Measurements from ENCODE around the gene ACTL7A.
A peak's percentile ranks its signal among the peaks of the same experiment; 100 is the strongest.

ACTL7A gene

GRCh38 chr9:108831496-108832178, 30.4 kb upstream of the ACTL7A start:
- Histone ChIP-seq H2AFZ (ENCODE audit: low read depth, low read length) (no peak overlapping the region), H4K20me1 (ENCODE audit: insufficient read depth, low read length) (no peaks in the 10 kb centered on the region), H3K4me3 (ENCODE audit: low read depth in 1 of 2, low read length in 2 of 2) (no peak overlapping the region), H3K4me2 (ENCODE audit: insufficient read depth, low read length) (no peak overlapping the region), H3K4me1 (ENCODE audit: insufficient read depth, low read length) (no peaks in the 10 kb centered on the region), H3K79me2 (ENCODE audit: insufficient read depth, low read length) (no peaks in the 10 kb centered on the region), H3K27ac (ENCODE audit: low read length) (no peak overlapping the region), H3K9me3 (ENCODE audit: insufficient read depth, low read length, severe bottlenecking) (no peaks in the 10 kb centered on the region), H3K27me3 (ENCODE audit: insufficient read depth, low read length, poor library complexity) (no peaks in the 10 kb centered on the region), H3K9ac (ENCODE audit: low read depth, low read length) (no peak overlapping the region), H3K36me3 (ENCODE audit: insufficient read depth, low read length) (no peaks in the 10 kb centered on the region)
- no peak for DNase-seq
- no peak for TF ChIP-seq CTCF (IDR thresholded peaks at IDR 0.05; ENCODE audit: borderline replicate concordance, extremely low read depth, low read length, poor library complexity, severe bottlenecking)
- no peak for TF ChIP-seq EZH2 (IDR thresholded peaks at IDR 0.05; ENCODE audit: borderline replicate concordance, low read depth, low read length, severe bottlenecking)
- no peak for ATAC-seq (ENCODE audit: insufficient read depth, low read depth)

GRCh38 chr9:108832179-108832500, 29.9 kb upstream of the ACTL7A start:
- TF ChIP-seq CTCF (IDR thresholded peaks at IDR 0.05; ENCODE audit: borderline replicate concordance, extremely low read depth, low read length, poor library complexity, severe bottlenecking), result no peak
- no peak for TF ChIP-seq EZH2 (IDR thresholded peaks at IDR 0.05; ENCODE audit: borderline replicate concordance, low read depth, low read length, severe bottlenecking)
- Histone ChIP-seq H3K36me3 (ENCODE audit: insufficient read depth, low read length) (no peaks in the 10 kb centered on the region), H3K9ac (ENCODE audit: low read depth, low read length) (no peak overlapping the region), H3K4me2 (ENCODE audit: insufficient read depth, low read length) (no peak overlapping the region), H3K9me3 (ENCODE audit: insufficient read depth, low read length, severe bottlenecking) (no peaks in the 10 kb centered on the region), H3K27me3 (ENCODE audit: insufficient read depth, low read length, poor library complexity) (no peaks in the 10 kb centered on the region), H3K79me2 (ENCODE audit: insufficient read depth, low read length) (no peaks in the 10 kb centered on the region), H4K20me1 (ENCODE audit: insufficient read depth, low read length) (no peaks in the 10 kb centered on the region), H3K4me3 (ENCODE audit: low read depth in 1 of 2, low read length in 2 of 2) (no peak overlapping the region), H2AFZ (ENCODE audit: low read depth, low read length) (no peak overlapping the region), H3K27ac (ENCODE audit: low read length) (no peak overlapping the region), H3K4me1 (ENCODE audit: insufficient read depth, low read length) (no peaks in the 10 kb centered on the region)
- DNase-seq, result no peak
- no peak for ATAC-seq (ENCODE audit: insufficient read depth, low read depth)

GRCh38 chr9:108834959-108835665, 27.0 kb upstream of the ACTL7A start:
- Histone ChIP-seq H3K36me3 (ENCODE audit: insufficient read depth, low read length) (no peaks in the 10 kb centered on the region), H3K9me3 (ENCODE audit: insufficient read depth, low read length, severe bottlenecking) (no peaks in the 10 kb centered on the region), H3K27ac (ENCODE audit: low read length) (no peak overlapping the region), H3K4me1 (ENCODE audit: insufficient read depth, low read length) (no peaks in the 10 kb centered on the region), H2AFZ (ENCODE audit: low read depth, low read length) (no peak overlapping the region), H3K9ac (ENCODE audit: low read depth, low read length) (no peak overlapping the region), H3K4me3 (ENCODE audit: low read depth in 1 of 2, low read length in 2 of 2) (no peak overlapping the region), H3K79me2 (ENCODE audit: insufficient read depth, low read length) (no peaks in the 10 kb centered on the region), H3K27me3 (ENCODE audit: insufficient read depth, low read length, poor library complexity) (no peaks in the 10 kb centered on the region), H3K4me2 (ENCODE audit: insufficient read depth, low read length) (no peak overlapping the region), H4K20me1 (ENCODE audit: insufficient read depth, low read length) (no peaks in the 10 kb centered on the region)
- DNase-seq, result no peak
- TF ChIP-seq CTCF (IDR thresholded peaks at IDR 0.05; ENCODE audit: borderline replicate concordance, extremely low read depth, low read length, poor library complexity, severe bottlenecking), result no peak
- no peak for TF ChIP-seq EZH2 (IDR thresholded peaks at IDR 0.05; ENCODE audit: borderline replicate concordance, low read depth, low read length, severe bottlenecking)
- peak; percentile 56; the same call in 2 of the 3 replicates for ATAC-seq (ENCODE audit: insufficient read depth, low read depth)
